Left lung (tissue), 14 donors: ENCODE results near the gene ZCCHC18. TPM values are rescaled to one million over a fixed set of nuclear protein-coding genes. Genes with fewer than 3 reads are reported as not detected.
A peak's percentile ranks its signal among the peaks of the same experiment; 100 is the strongest.
"Not testable (repeated sequence)": the region's sequence is repeated elsewhere in the genome, so short reads cannot be mapped to it uniquely, and the experiment has no call there.

Experiments
- ATAC-seq: fragments of 200-7000 bp; cut with Tn5 transposase; one replicate; pipeline ENCODE4 v1.9.1; 2020; ENCODE audit warnings: moderate library complexity
- DNase-seq, 4 donors: peaks; one replicate each; pipeline ENCODE4 v3.0.0-alpha.2; 2013 to 2020
- H3K27ac ChIP-seq, 2 donors: fragments of 200-600 bp; sonication (generic) in 1 of 2; one replicate each; pipeline versions ENCODE4 v1.5.0 to v1.8.0; 2020 to 2021
- H3K27me3 ChIP-seq, 2 donors: fragments of 200-600 bp; sonication (generic) in 1 of 2; one replicate each; pipeline versions ENCODE4 v1.5.0 to v1.8.0; 2020 to 2021
- H3K36me3 ChIP-seq, 2 donors: fragments of 200-600 bp; sonication (generic) in 1 of 2; one replicate each; pipeline versions ENCODE4 v1.5.0 to v1.8.0; 2020 to 2021
- H3K4me1 ChIP-seq, 2 donors: fragments of 200-600 bp; one replicate each; pipeline ENCODE4 v1.8.0; 2021
- H3K4me3 ChIP-seq, 2 donors: fragments of 200-600 bp; sonication (generic) in 1 of 2; one replicate each; pipeline versions ENCODE4 v1.5.0 to v1.8.0; 2020 to 2021; ENCODE audit warnings: mild to moderate bottlenecking in 1 of 2
- H3K9me3 ChIP-seq, 2 donors: fragments of 200-600 bp; sonication (generic) in 1 of 2; one replicate each; pipeline versions ENCODE4 v1.5.0 to v1.8.0; 2020 to 2021
- CTCF ChIP-seq, 2 donors: fragments of 200-600 bp; sonication (generic) in 1 of 2; IDR thresholded peaks; one replicate each; pipeline versions ENCODE4 v1.5.0 to v1.8.0; 2021; ENCODE audit warnings: antibody characterized with exemption in 2 of 2
- intact Hi-C, 2 donors: fragments of 100-400 bp; cut with DNase I; formaldehyde crosslinking; loops; one replicate each; pipeline versions ENCODE4 v1.11.2 to v1.14.2; 2022
- long read RNA-seq, 12 donors: library from polyadenylated mRNA in 2 of 12; unstranded in 2 of 12; transcript quantifications; one replicate each; pipeline ENCODE4 v2.0.0 and lab custom pipeline, GENCODE V29; 2019 to 2026
- polyA plus RNA-seq, 6 donors: library from polyadenylated mRNA; unstranded; fragments of 120-200 nt; gene quantifications; one replicate each; pipeline ENCODE4 v1.2.1, GENCODE V29; 2013; ENCODE audit not compliant: insufficient read length in 6 of 6
- total RNA-seq, 2 donors: library from RNA; stranded (reverse); fragmentation: NEBNext Ultra II Directional; extraction: Animal tissue kit (Norgen Biotek cat#: 25700); gene quantifications; one replicate each; pipeline ENCODE4 v1.2.1, GENCODE V29; 2021
- donor health status: DM: no; HTN: yes; CAD: no.
- donor health status: DM: no; HTN: no; CAD: no.

Gene ZCCHC18
- total RNA-seq (1 to 10 TPM in 1 of 2 donors, under 1 TPM in 1; 0.42 to 1.4 TPM), polyA plus RNA-seq (1 to 10 TPM; 4.4 to 5.7 (median 5.1) TPM)
- long read RNA-seq, donor 1, partial matches to known transcripts: 7 of 9 reads
- long read RNA-seq, donor 1, other reads (novel, unspliced or antisense): 0 of 9 reads
- long read RNA-seq, donor 2, partial matches to known transcripts: 0 of 3 reads
- long read RNA-seq, donor 2, other reads (novel, unspliced or antisense): 0 of 3 reads
- long read RNA-seq, donor 3, partial matches to known transcripts: 0 of 2 reads
- long read RNA-seq, donor 3, other reads (novel, unspliced or antisense): 0 of 2 reads
- long read RNA-seq, donor 4, partial matches to known transcripts: 0 of 1 reads
- long read RNA-seq, donor 4, other reads (novel, unspliced or antisense): 0 of 1 reads
- long read RNA-seq, donor 5, partial matches to known transcripts: 0 of 5 reads
- long read RNA-seq, donor 5, other reads (novel, unspliced or antisense): 0 of 5 reads
- long read RNA-seq, donor 6, partial matches to known transcripts: 0 of 3 reads
- long read RNA-seq, donor 6, other reads (novel, unspliced or antisense): 0 of 3 reads
- long read RNA-seq, donor 7, partial matches to known transcripts: 0 of 2 reads
- long read RNA-seq, donor 7, other reads (novel, unspliced or antisense): 0 of 2 reads
- long read RNA-seq, donor 8, partial matches to known transcripts: 11 of 13 reads
- long read RNA-seq, donor 8, other reads (novel, unspliced or antisense): 0 of 13 reads
- long read RNA-seq, donor 9: 0 reads
- long read RNA-seq, donor 10, partial matches to known transcripts: 0 of 1 reads
- long read RNA-seq, donor 10, other reads (novel, unspliced or antisense): 0 of 1 reads
- long read RNA-seq, donor 11, transcript ZCCHC18-201 (4 exons, 1,241 nt): minor isoform, 7 of 17 reads
- long read RNA-seq, donor 11, transcript ZCCHC18-206 (3 exons, 2,941 nt): major isoform, 8 of 17 reads
- long read RNA-seq, donor 11, partial matches to known transcripts: 0 of 17 reads
- long read RNA-seq, donor 11, other reads (novel, unspliced or antisense): 0 of 17 reads
- long read RNA-seq, donor 12, partial matches to known transcripts: 0 of 4 reads
- long read RNA-seq, donor 12, other reads (novel, unspliced or antisense): 0 of 4 reads

GRCh38 chrX:104112326-104112951 is at the start of gene ZCCHC18:
Gene ZCCHC18, plus strand, starts transcription at chrX:104112523. Its CDS starts 1,589 bp downstream, at chrX:104114112.
- Histone ChIP-seq H3K27ac (peak within 1 kb of the TSS in 1 of 2 donors; percentile 62), H3K36me3 (no peaks in the 10 kb centered on the region), H3K9me3 (no peaks in the 10 kb centered on the region), H3K4me3 (peak within 1 kb of the TSS; percentile 39 to 42), H3K4me1 (no peaks in the 10 kb centered on the region), H3K27me3 (peaks cover 3 to 16% of the 10 kb centered on the region in 2 donors)
- ATAC-seq (peak; percentile 83), DNase-seq (peak; percentile 36 to 78 (median 68))
- TF ChIP-seq CTCF (IDR thresholded peaks at IDR 0.05): no peak
- intact Hi-C loops: no loop called here

DNA sequence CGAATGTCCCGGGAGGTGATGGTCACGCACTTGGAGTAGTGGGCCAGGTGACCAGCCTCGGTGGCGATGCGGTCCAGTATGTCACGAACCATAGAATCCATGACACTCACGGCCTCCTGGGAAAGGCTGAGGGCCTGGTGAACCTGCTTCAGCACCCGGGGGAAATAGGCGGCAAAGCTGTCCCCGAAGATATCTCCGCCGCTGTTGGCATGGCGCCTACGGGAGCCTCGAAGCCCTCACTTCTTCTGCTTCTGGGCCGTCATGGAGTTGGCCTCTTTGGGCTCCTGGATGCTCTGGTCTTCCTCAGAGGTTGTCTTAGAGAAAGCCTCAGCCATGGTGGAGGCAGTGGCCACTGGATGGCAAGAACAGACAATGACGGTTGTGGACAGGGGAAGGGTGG is 49.7 kb upstream of the ZCCHC18 start:
- H3K4me1 ChIP-seq, H3K9me3 ChIP-seq, H3K4me3 ChIP-seq, H3K27ac ChIP-seq, intact Hi-C loops, ATAC-seq, DNase-seq, H3K36me3 ChIP-seq, H3K27me3 ChIP-seq: not testable (repeated sequence)

GRCh38 chrX:104075778-104076445 is 36.4 kb upstream of the ZCCHC18 start, which contains the start of gene TMSB15C:
Gene TMSB15C, minus strand, starts transcription at chrX:104076236.
- H3K4me3 ChIP-seq, H3K27ac ChIP-seq, H3K9me3 ChIP-seq, H3K4me1 ChIP-seq, H3K27me3 ChIP-seq, intact Hi-C loops, H3K36me3 ChIP-seq, DNase-seq: not testable (repeated sequence)
- ATAC-seq: peak; percentile 98

- H3K27me3 ChIP-seq, intact Hi-C loops, DNase-seq, ATAC-seq, H3K27ac ChIP-seq, H3K4me3 ChIP-seq, H3K36me3 ChIP-seq, H3K9me3 ChIP-seq, H3K4me1 ChIP-seq: not testable (repeated sequence)
Measured at GRCh38 chrX:104077854-104078253, 34.5 kb upstream of the ZCCHC18 start.

DNA sequence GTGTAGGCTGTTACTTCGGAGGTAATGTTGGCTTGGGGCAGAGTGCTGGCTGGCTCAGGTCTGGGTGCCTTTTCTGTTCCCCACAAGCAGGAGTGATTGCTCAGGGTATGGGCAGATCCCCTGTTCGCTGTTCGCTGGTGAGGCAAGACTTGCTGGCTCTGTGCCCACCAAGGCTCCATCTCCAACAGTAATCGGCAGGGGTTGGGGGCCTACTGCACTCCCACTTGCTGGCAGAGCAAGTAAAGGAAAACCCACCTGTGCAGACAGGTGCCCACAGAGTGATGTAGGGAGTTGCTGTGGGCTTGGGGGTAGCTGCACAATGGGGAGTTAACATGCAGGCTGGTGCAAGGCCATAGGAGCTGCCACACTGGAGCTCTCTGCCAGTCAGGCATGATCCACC is 28.3 kb upstream of the ZCCHC18 start:
- Histone ChIP-seq H3K27ac (no peak overlapping the region), H3K9me3 (no peaks in the 10 kb centered on the region), H3K4me3 (no peak overlapping the region), H3K27me3 (no peaks in the 10 kb centered on the region), H3K4me1 (no peaks in the 10 kb centered on the region), H3K36me3 (no peaks in the 10 kb centered on the region)
- intact Hi-C loops: no loop called here
- no peak for DNase-seq
- no peak for TF ChIP-seq CTCF (IDR thresholded peaks at IDR 0.05)
- ATAC-seq: no peak
